GM12878 (cell line): ENCODE measurements around the gene ZDHHC7. TPM values are rescaled to one million over a fixed set of nuclear protein-coding genes. Genes with fewer than 3 reads are reported as not detected.

Experiments used
- ATAC-seq: fragments of 200-7000 bp; cut with Tn5 transposase; 3 replicates; pipeline ENCODE4 v1.9.1; 2020; ENCODE audit warnings: mild to moderate bottlenecking, moderate library complexity
- BruUV-seq: library from RNA; stranded (reverse); fragments of 400-500 nt; replicated peaks from 2 replicates; lab custom pipeline; 2021; lab: Mats Ljungman, UMichigan
- CTCF ChIA-PET: fragments of 300-600 bp; sonication (Branson Sonifier 250); formaldehyde crosslinking; extraction: SDS; loops from one replicate; lab custom pipeline; 2021; ENCODE audit warnings: inconsistent platforms; lab: Yijun Ruan, JAX
- POLR2A ChIA-PET: fragments of 350-600 bp; formaldehyde crosslinking; extraction: SDS; loops from one replicate; lab custom pipeline; 2021; ENCODE audit warnings: inconsistent platforms; lab: Charles Lee
- RAD21 ChIA-PET: fragments of 300-600 bp; sonication (Branson Sonifier 250); formaldehyde crosslinking; loops from one replicate; lab custom pipeline; 2023; ENCODE audit warnings: antibody characterized with exemption; ENCODE audit not compliant: unreplicated experiment; lab: Charles Lee
- SMC1A ChIA-PET: fragments of 300-600 bp; sonication (Branson Sonifier 250); formaldehyde crosslinking; loops from one replicate; lab custom pipeline; 2023; ENCODE audit not compliant: unreplicated experiment, uncharacterized antibody; lab: Charles Lee
- DNase-seq: peaks from one replicate; pipeline ENCODE4 v3.0.0-alpha.2; 2011; ENCODE audit warnings: low read depth, low spot score
- FAIRE-seq: peaks from 3 replicates; lab custom pipeline; 2011; peaks lifted over from hg19 to GRCh38; lab: Jason Lieb, UNC
- H2AFZ ChIP-seq: 2 replicates; pipeline ENCODE4 v1.6.0; 2011; ENCODE audit warnings: low read depth, low read length, control low read depth; ENCODE audit not compliant: control insufficient read depth
- H3K27ac ChIP-seq: 2 replicates; pipeline ENCODE4 v1.5.1; 2011; ENCODE audit warnings: control low read depth; ENCODE audit not compliant: control insufficient read depth, insufficient read depth
- H3K27me3 ChIP-seq, 2 experiments: replicated peaks in 1 of 2; 2 replicates each; pipeline versions ENCODE4 v1.6.0 to v1.6.1; 2011; ENCODE audit warnings: low read length in 1 of 2; ENCODE audit not compliant: control insufficient read depth in 2 of 2, insufficient read depth in 2 of 2
- H3K36me3 ChIP-seq, 2 experiments: 2 replicates each; pipeline ENCODE4 v1.5.1; 2011; ENCODE audit warnings: low read length in 1 of 2; ENCODE audit not compliant: control insufficient read depth in 2 of 2, insufficient read depth in 2 of 2
- H3K4me1 ChIP-seq: 2 replicates; pipeline ENCODE4 v1.6.1; 2011; ENCODE audit warnings: mild to moderate bottlenecking, low read length, moderate library complexity, mixed read lengths; ENCODE audit not compliant: control insufficient read depth, insufficient read depth
- H3K4me2 ChIP-seq: 2 replicates; pipeline ENCODE4 v1.6.0; 2011; ENCODE audit warnings: control low read depth; ENCODE audit not compliant: control insufficient read depth, insufficient read depth
- H3K4me3 ChIP-seq: fragments of 200-600 bp; sonication (generic); 2 replicates; pipeline ENCODE4 v1.5.1; 2016
- H3K79me2 ChIP-seq: 2 replicates; pipeline ENCODE4 v1.6.0; 2011; ENCODE audit warnings: low read length; ENCODE audit not compliant: control insufficient read depth, insufficient read depth
- H3K9ac ChIP-seq: 2 replicates; pipeline ENCODE4 v1.8.0; 2011; ENCODE audit warnings: low read length, control low read depth, mixed read lengths; ENCODE audit not compliant: control insufficient read depth, insufficient read depth
- H3K9me3 ChIP-seq: replicated peaks from 3 replicates; pipeline ENCODE4 v1.5.1; 2011; ENCODE audit warnings: mild to moderate bottlenecking, low read length; ENCODE audit not compliant: control insufficient read depth, insufficient read depth
- H4K20me1 ChIP-seq: 2 replicates; pipeline ENCODE4 v1.6.0; 2011; ENCODE audit not compliant: control insufficient read depth, insufficient read depth
- BHLHE40 ChIP-seq, 2 experiments: fragments of 450-650 bp in 1 of 2; IDR thresholded peaks; 2 replicates each; pipeline ENCODE4 v1.6.1; 2011 to 2017; ENCODE audit warnings: low read depth in 2 of 2, borderline replicate concordance in 1 of 2, improper control_type of control experiment in 1 of 2, low read length in 1 of 2, mild to moderate bottlenecking in 1 of 2
- EGR1 ChIP-seq, 2 experiments: IDR thresholded peaks; 1 replicate in 1 of 2; 2 replicates in 1 of 2; pipeline ENCODE4 v1.6.1; 2011 to 2012; ENCODE audit warnings: low read depth in 2 of 2, low read length in 2 of 2, borderline replicate concordance in 1 of 2, mild to moderate bottlenecking in 1 of 2, moderate library complexity in 1 of 2
- FOS ChIP-seq: IDR thresholded peaks from 3 replicates; pipeline ENCODE4 v1.6.1; 2011; ENCODE audit warnings: borderline replicate concordance; ENCODE audit not compliant: insufficient read length; ENCODE audit errors: extremely low read depth
- HCFC1 ChIP-seq: fragments of 150-350 bp; IDR thresholded peaks from 2 replicates; pipeline ENCODE4 v1.6.1; 2014; ENCODE audit warnings: low read length
- JUND ChIP-seq: IDR thresholded peaks from 2 replicates; pipeline ENCODE4 v1.6.1; 2012; ENCODE audit warnings: low read depth, mild to moderate bottlenecking, low read length, improper control_type of control experiment, moderate library complexity
- MEF2B ChIP-seq: fragments of 450-650 bp; IDR thresholded peaks from 2 replicates; pipeline ENCODE4 v1.6.1; 2018; ENCODE audit warnings: mild to moderate bottlenecking, moderate library complexity; ENCODE audit not compliant: partially characterized antibody, poor library complexity, severe bottlenecking
- NBN ChIP-seq: fragments of 450-650 bp; IDR thresholded peaks from 2 replicates; pipeline ENCODE4 v1.6.1; 2016
- SP1 ChIP-seq: IDR thresholded peaks from one replicate; pipeline ENCODE4 v1.6.1; 2011; ENCODE audit warnings: low read depth, low read length
- SPI1 ChIP-seq: IDR thresholded peaks from 2 replicates; pipeline ENCODE4 v1.6.1; 2011; ENCODE audit warnings: low read depth, mild to moderate bottlenecking, low read length, moderate library complexity, borderline replicate concordance; ENCODE audit not compliant: insufficient read depth
- TBL1XR1 ChIP-seq: IDR thresholded peaks from 2 replicates; pipeline ENCODE4 v1.6.1; 2012; ENCODE audit warnings: low read depth, low read length, improper control_type of control experiment
- WGBS: methylation state at CpG from one replicate; pipeline ENCODE4 v1.1.6; 2016; ENCODE audit warnings: low lambda C conversion rate; ENCODE audit not compliant: insufficient replicate concordance, insufficient coverage; ENCODE audit errors: missing lambda C conversion rate; 5-methylcytosine and 5-hydroxymethylcytosine counted together
- in situ Hi-C: fragments of 300-500 bp; cut with MboI; formaldehyde crosslinking; loops from 9 replicates; pipeline ENCODE4 v1.14.3; 2018; ENCODE audit warnings: mixed read lengths
- intact Hi-C: fragments of 100-400 bp; cut with micrococcal nuclease; formaldehyde crosslinking; loops from one replicate; pipeline ENCODE4 v1.14.2; 2022; ENCODE audit not compliant: unreplicated experiment
- polyA plus RNA-seq, 11 experiments: library from polyadenylated mRNA; depleted of rRNA in 4 of 11; unstranded in 6 of 11; stranded (reverse) in 5 of 11; fragments of >200 nt; fragmentation: Nextera tagmentation in 4 of 11; fragmentation: Illumina TruSeq in 1 of 11; extraction: Ambion mirVana in 4 of 11; extraction: Trizol in 1 of 11; gene quantifications; 1 replicate in 1 of 11; 2 replicates in 10 of 11; pipeline versions ENCODE4 v1.2.1 to v1.2.3, GENCODE V29; 2011 to 2016; ENCODE audit warnings: inconsistent platforms in 2 of 11, missing spikeins in 2 of 11, low read depth in 1 of 11
- total RNA-seq, 4 experiments: library from RNA; depleted of rRNA in 3 of 4; stranded (reverse); fragments of >200 nt in 3 of 4; fragmentation: Illumina TruSeq in 1 of 4; extraction: Trizol in 1 of 4; gene quantifications; 2 replicates each; pipeline versions ENCODE4 v1.2.1 to v1.2.3, GENCODE V29; 2013 to 2021
- TF ChIP-seq, protein P1 (sequence below): IDR thresholded peaks from 2 replicates; pipeline ENCODE4 v1.6.1; 2012; ENCODE audit warnings: low read depth, low read length, improper control_type of control experiment
- TF ChIP-seq, protein P2 (sequence below): IDR thresholded peaks from 2 replicates; pipeline ENCODE4 v1.6.1; 2011; ENCODE audit warnings: borderline replicate concordance, low read depth, mild to moderate bottlenecking, moderate library complexity, mixed read lengths, low read length; ENCODE audit not compliant: insufficient read depth; ENCODE audit errors: extremely low read length

Gene ZDHHC7
- total and polyA plus RNA-seq, 10 of the 15 experiments (the other 5 are each of a cell fraction or from before 2014, with no cell fraction given): 0.87 to 26.0 (median 20.0) TPM

DNA sequence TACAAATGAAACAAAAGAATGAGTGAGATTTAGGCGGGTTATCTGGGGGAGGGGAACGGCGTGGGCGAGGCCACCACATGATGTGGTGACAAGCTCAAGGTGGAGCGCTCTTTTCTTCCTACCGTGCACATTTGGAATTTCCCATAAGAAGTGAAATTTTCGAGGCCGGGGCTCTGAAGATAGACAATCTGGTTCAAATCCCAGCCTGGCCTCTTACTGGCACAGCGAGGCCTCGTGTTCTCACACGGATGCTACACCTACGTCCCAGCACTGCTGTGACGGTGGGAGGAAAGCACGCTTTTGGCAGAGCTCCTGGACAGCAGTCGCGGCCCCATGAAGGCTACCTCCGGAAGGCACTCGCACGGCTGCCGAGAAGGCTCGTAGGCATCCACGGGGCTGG, 25.2 kb downstream of the ZDHHC7 start:
- WGBS: 81% methylated on average over 22 of the region's 22 CpGs
- in situ Hi-C loops: no loop called here
- H3K4me2 ChIP-seq: no peak overlapping the region

GRCh38 chr16:84985079-84986065, 26.0 kb downstream of the ZDHHC7 start:
- no TSS peak for BruUV-seq
- ChIA-PET SMC1A (no interaction called here), CTCF (interaction anchor here (1.2 kb wide), 1 partner anchor 41 kb away, joined by 3 read pairs; no protein-coding TSS in a partner anchor), RAD21 (interaction anchor here (0.6 kb wide), 1 partner anchor 583 kb away, joined by 5 read pairs; no protein-coding TSS in a partner anchor), POLR2A (interaction anchor here (0.6 kb wide), 1 partner anchor 13 kb away, joined by 3 read pairs; no protein-coding TSS in a partner anchor)
- Histone ChIP-seq H3K4me1 (no peaks in the 10 kb centered on the region), H3K4me2 (no peak overlapping the region), H2AFZ (no peak overlapping the region), H3K9ac (no peak overlapping the region), H3K27ac (no peak overlapping the region), H3K27me3 (no peaks in the 10 kb centered on the region), H4K20me1 (no peaks in the 10 kb centered on the region), H3K9me3 (no peaks in the 10 kb centered on the region), H3K79me2 (no peaks in the 10 kb centered on the region), H3K36me3 (peaks cover 28 to 32% of the 10 kb centered on the region in 2 experiments; a peak in 3 of 4 replicates), H3K4me3 (no peak overlapping the region)
- DNase-seq (no peak), ATAC-seq (no peak), FAIRE-seq (no peak)
- in situ Hi-C loops (no loop called here), intact Hi-C loops (no loop called here)
- 75% methylated on average over 14 of the region's 15 CpGs for WGBS
- TF ChIP-seq FOS (no peak), TBL1XR1 (no peak), HCFC1 (no peak), BHLHE40 (IDR thresholded peaks at IDR 0.05; ENCODE audit: borderline replicate concordance in 1 of 2, low read depth in 2 of 2, low read length in 1 of 2) (no peak), SPI1 (no peak), JUND (no peak), MEF2B (no peak), SP1 (no peak)
- TF ChIP-seq, protein P1, sequence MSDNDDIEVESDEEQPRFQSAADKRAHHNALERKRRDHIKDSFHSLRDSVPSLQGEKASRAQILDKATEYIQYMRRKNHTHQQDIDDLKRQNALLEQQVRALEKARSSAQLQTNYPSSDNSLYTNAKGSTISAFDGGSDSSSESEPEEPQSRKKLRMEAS: no peak
- TF ChIP-seq, protein P2, sequence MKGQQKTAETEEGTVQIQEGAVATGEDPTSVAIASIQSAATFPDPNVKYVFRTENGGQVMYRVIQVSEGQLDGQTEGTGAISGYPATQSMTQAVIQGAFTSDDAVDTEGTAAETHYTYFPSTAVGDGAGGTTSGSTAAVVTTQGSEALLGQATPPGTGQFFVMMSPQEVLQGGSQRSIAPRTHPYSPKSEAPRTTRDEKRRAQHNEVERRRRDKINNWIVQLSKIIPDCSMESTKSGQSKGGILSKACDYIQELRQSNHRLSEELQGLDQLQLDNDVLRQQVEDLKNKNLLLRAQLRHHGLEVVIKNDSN: no peak

More for the DNA sequence above, 25.2 kb downstream of the ZDHHC7 start:
- ATAC-seq (no peak), DNase-seq (no peak), FAIRE-seq (no peak)
- Histone ChIP-seq H3K9ac (no peak overlapping the region), H3K79me2 (no peaks in the 10 kb centered on the region), H4K20me1 (no peaks in the 10 kb centered on the region), H3K36me3 (peaks cover 26 to 35% of the 10 kb centered on the region in 2 experiments; a peak in 3 of 4 replicates), H3K27me3 (no peaks in the 10 kb centered on the region), H3K4me1 (no peaks in the 10 kb centered on the region), H2AFZ (no peak overlapping the region), H3K27ac (no peak overlapping the region), H3K9me3 (no peaks in the 10 kb centered on the region), H3K4me3 (no peak overlapping the region)
- no TSS peak for BruUV-seq
- intact Hi-C loops: no loop called here
- POLR2A ChIA-PET: no interaction called here
- CTCF ChIA-PET: interaction anchor here (1.2 kb wide), 1 partner anchor 40 kb away, joined by 3 read pairs; no protein-coding TSS in a partner anchor
- TF ChIP-seq EGR1 (IDR thresholded peaks at IDR 0.05; ENCODE audit: borderline replicate concordance in 1 of 2, low read depth in 2 of 2, low read length in 2 of 2): 0 out of 3 replicates have a peak, but pooled peaks of 1 of the 2 experiments have one; percentile 18
- no peak for TF ChIP-seq NBN
- RAD21 ChIA-PET: no interaction called here
- SMC1A ChIA-PET: no interaction called here
